Ascending aorta (tissue), 2 donors: ENCODE results near the gene GPC6. TPM values are rescaled to one million over a fixed set of nuclear protein-coding genes. Genes with fewer than 3 reads are reported as not detected.

Source experiments
- DNase-seq, 2 donors: peaks; one replicate each; pipeline ENCODE4 v3.0.0-alpha.2; 2019; ENCODE audit warnings: low spot score in 2 of 2
- H3K27ac ChIP-seq, 2 donors: fragments of 200-600 bp; sonication (generic); one replicate each; pipeline ENCODE4 v1.5.1; 2016 to 2017; ENCODE audit warnings: mild to moderate bottlenecking in 1 of 2
- H3K27me3 ChIP-seq: fragments of 200-600 bp; sonication (generic); one replicate; pipeline ENCODE4 v1.5.1; 2017
- H3K36me3 ChIP-seq, 2 donors: fragments of 200-600 bp; sonication (generic); one replicate each; pipeline ENCODE4 v1.5.1; 2016
- H3K4me1 ChIP-seq, 2 donors: fragments of 200-600 bp; sonication (generic); one replicate each; pipeline ENCODE4 v1.5.1; 2016 to 2017; ENCODE audit warnings: mild to moderate bottlenecking in 1 of 2
- H3K4me3 ChIP-seq, 2 donors: fragments of 200-600 bp; sonication (generic); one replicate each; pipeline ENCODE4 v1.5.1; 2016 to 2017; ENCODE audit warnings: mild to moderate bottlenecking in 1 of 2
- H3K9me3 ChIP-seq, 2 donors: fragments of 200-600 bp; sonication (generic); one replicate each; pipeline ENCODE4 v1.5.1; 2016
- intact Hi-C: fragments of 100-400 bp; cut with DNase I; formaldehyde crosslinking; loops from one replicate; pipeline ENCODE4 v1.15.1; 2023
- total RNA-seq: library from RNA; depleted of rRNA; stranded (reverse); fragments of >200 nt; gene quantifications from one replicate; pipeline ENCODE4 v1.1.0, GENCODE V29; 2016
- TF ChIP-seq, protein P1 (sequence below), 3 experiments: fragments of 200-600 bp in 2 of 3; fragments of 450-650 bp in 1 of 3; sonication (generic) in 2 of 3; IDR thresholded peaks; one replicate each; pipeline ENCODE4 v1.5.1; 2016 to 2019; ENCODE audit warnings: antibody characterized with exemption in 3 of 3, mild to moderate bottlenecking in 1 of 3, moderate library complexity in 1 of 3

The GPC6 gene
- total RNA-seq, 1 donor from 2014 or later, result 23.2 TPM

DNA sequence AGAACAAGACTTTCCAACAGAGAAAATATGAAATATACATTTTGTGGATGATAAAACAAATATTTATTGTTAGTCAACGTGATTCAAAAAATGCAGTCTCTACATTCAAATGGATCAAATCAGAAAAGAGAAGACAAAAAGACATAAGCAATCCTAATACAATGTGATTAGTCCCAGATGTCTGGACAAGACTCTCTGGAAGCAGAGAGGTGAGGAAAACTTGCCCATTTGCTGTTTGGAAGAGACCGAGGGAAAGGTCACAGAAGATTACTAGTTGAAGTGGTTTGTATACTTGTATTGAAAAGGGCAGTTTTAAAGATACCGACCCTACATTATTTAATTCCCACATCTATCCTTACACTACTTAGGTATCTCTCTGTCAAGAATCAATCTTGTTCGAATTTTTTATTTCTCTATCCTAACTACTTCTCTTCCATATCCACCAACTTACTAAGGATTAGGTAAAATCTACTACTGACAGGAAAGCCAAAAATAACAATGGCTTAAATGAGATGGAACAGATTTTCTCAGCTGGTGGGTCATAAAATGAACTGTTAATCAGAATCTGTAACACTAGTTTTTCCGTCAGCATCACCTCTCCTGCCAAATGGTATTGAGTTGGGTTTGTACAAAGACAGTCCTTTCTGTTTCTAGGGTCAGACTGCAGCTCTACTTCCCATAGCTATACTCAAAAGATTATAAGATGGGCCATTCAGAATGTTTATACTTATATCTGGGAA lies 755.7 kb downstream of the GPC6 start:
- TF ChIP-seq, protein P1, sequence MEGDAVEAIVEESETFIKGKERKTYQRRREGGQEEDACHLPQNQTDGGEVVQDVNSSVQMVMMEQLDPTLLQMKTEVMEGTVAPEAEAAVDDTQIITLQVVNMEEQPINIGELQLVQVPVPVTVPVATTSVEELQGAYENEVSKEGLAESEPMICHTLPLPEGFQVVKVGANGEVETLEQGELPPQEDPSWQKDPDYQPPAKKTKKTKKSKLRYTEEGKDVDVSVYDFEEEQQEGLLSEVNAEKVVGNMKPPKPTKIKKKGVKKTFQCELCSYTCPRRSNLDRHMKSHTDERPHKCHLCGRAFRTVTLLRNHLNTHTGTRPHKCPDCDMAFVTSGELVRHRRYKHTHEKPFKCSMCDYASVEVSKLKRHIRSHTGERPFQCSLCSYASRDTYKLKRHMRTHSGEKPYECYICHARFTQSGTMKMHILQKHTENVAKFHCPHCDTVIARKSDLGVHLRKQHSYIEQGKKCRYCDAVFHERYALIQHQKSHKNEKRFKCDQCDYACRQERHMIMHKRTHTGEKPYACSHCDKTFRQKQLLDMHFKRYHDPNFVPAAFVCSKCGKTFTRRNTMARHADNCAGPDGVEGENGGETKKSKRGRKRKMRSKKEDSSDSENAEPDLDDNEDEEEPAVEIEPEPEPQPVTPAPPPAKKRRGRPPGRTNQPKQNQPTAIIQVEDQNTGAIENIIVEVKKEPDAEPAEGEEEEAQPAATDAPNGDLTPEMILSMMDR (IDR thresholded peaks at IDR 0.05), result no peak
- no peak for DNase-seq

DNA sequence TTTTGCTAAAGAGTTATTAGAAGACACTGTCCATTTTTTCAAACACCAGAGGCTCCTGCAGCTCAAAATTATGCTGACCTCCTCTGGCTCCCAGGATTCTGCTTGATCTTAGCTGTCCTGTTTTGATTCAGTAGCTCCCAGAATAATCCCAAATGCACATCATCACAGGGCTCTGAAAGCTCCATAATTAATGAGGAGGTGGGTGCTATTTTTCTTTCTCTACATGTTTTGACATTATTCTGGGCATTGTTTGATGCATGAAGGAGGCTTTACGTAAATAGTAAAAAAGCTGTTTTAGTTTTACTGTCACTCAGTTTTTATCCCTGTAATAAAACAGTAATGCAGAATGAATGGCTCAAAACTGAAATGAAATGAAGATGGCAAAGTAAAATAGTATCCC lies 757.4 kb downstream of the GPC6 start:
- intact Hi-C loops, result no loop called here
- H3K27ac ChIP-seq, result no peak overlapping the region
- H3K4me3 ChIP-seq, result no peak overlapping the region
- H3K36me3 ChIP-seq, result no peaks in the 10 kb centered on the region
- no peaks in the 10 kb centered on the region for H3K4me1 ChIP-seq
- H3K9me3 ChIP-seq, result no peaks in the 10 kb centered on the region
- no peak for DNase-seq
- no peaks in the 10 kb centered on the region for H3K27me3 ChIP-seq
- TF ChIP-seq, protein P1 (IDR thresholded peaks at IDR 0.05), result no peak

More for the DNA sequence above, 755.7 kb downstream of the GPC6 start:
- Histone ChIP-seq H3K27me3 (no peaks in the 10 kb centered on the region), H3K9me3 (no peaks in the 10 kb centered on the region), H3K27ac (no peak overlapping the region), H3K4me3 (no peak overlapping the region), H3K4me1 (no peaks in the 10 kb centered on the region), H3K36me3 (no peaks in the 10 kb centered on the region)
- intact Hi-C loops, result no loop called here

DNA sequence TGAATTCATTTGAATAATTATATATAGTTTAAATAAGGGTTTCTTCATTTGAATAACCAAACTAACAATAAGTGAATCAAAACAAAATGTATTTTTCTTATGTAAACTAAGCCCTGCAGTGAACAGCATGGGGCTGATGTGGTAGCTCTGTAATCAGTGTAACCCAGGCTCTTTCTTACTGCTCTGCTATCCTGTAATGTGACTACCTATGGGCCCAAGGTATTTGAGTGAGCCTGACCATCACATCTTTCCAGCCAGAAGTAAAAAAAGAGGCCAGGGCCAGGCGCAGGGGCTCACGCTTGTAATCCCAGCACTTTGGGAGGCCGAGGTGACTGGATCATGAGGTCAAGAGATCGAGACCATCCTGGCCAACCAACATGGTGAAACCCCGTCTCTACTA lies 758.3 kb downstream of the GPC6 start:
- H3K27me3 ChIP-seq, result no peaks in the 10 kb centered on the region
- TF ChIP-seq, protein P1 (IDR thresholded peaks at IDR 0.05), result no peak
- no peak for DNase-seq
- H3K27ac ChIP-seq, result no peak overlapping the region
- H3K36me3 ChIP-seq, result no peaks in the 10 kb centered on the region
- no peaks in the 10 kb centered on the region for H3K4me1 ChIP-seq
- no peak overlapping the region for H3K4me3 ChIP-seq
- no peaks in the 10 kb centered on the region for H3K9me3 ChIP-seq
- intact Hi-C loops, result no loop called here

DNA sequence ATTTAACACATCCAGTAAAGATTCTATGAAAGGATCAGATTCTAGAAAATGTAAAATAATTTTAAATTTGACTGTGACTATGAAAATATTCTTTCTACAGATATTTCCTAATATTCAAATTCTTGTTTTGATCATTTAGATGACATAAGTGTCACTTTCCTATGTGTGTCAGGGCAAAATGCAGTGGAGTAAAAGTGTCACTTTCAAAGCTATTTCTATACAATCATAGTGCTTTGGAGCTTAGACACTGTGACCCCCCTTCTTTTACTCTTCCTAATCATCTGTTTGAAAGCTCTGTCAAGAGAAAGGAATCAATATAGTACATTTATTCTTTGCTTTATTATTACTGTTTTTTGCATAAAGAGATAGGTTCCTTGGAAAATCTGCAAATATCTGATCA lies 760.9 kb downstream of the GPC6 start:
- H3K4me3 ChIP-seq, result no peak overlapping the region
- no peaks in the 10 kb centered on the region for H3K9me3 ChIP-seq
- no peaks in the 10 kb centered on the region for H3K27me3 ChIP-seq
- no peaks in the 10 kb centered on the region for H3K4me1 ChIP-seq
- no peak for DNase-seq
- H3K27ac ChIP-seq, result no peak overlapping the region
- TF ChIP-seq, protein P1 (IDR thresholded peaks at IDR 0.05), result no peak
- no peaks in the 10 kb centered on the region for H3K36me3 ChIP-seq
- intact Hi-C loops, result no loop called here

DNA sequence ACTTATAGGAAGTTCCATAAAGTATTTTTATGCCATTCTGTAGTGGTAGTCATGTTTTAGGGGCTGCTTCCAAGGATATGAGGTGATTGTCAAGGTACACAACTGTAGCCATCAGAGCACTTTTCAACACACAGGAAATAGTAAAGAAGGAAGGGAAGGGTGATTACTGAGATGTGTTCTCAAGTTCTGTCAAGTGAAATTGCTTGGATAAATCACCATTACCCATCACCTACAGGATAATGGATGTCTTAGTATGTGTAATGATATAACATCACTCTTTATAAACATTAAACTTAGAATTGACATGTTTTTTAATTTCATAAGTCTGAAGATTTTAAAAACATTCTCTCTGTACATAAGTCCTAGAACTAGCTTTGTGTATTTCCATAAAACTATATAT lies 765.0 kb downstream of the GPC6 start:
- Histone ChIP-seq H3K27me3 (no peaks in the 10 kb centered on the region), H3K27ac (no peak overlapping the region), H3K36me3 (no peaks in the 10 kb centered on the region), H3K9me3 (no peaks in the 10 kb centered on the region), H3K4me1 (no peaks in the 10 kb centered on the region), H3K4me3 (no peak overlapping the region)
- no peak for DNase-seq
- intact Hi-C loops, result no loop called here
- TF ChIP-seq, protein P1 (IDR thresholded peaks at IDR 0.05), result no peak
